ENCODE data around the gene MUC22.

- TF ChIP-seq CTCF (IDR thresholded peaks at IDR 0.05; ENCODE audit: low read depth, low read length, poor library complexity, severe bottlenecking) (no peak), EZH2phosphoT487 (IDR thresholded peaks at IDR 0.05; ENCODE audit: borderline replicate concordance, low read length) (no peak)
Measured at GRCh38 chr6:30983439-30983838, 26.8 kb upstream of the MUC22 start, which contains the start of gene MUC21.

All from DOHH2 (cell line).